GM12878 (cell line): ENCODE data around the gene ZSCAN4.

Source experiments
- ESRRA ChIP-seq: IDR thresholded peaks from 2 replicates; pipeline ENCODE4 v1.6.1; 2012; ENCODE audit warnings: mild to moderate bottlenecking, low read length, improper control_type of control experiment
- EZH2 ChIP-seq: IDR thresholded peaks from 2 replicates; pipeline ENCODE4 v1.6.1; 2012; ENCODE audit warnings: low read depth, mild to moderate bottlenecking, control low read depth, inconsistent platforms, low read length, borderline replicate concordance; ENCODE audit not compliant: control insufficient read depth
- KAT2A ChIP-seq: conservative IDR thresholded peaks from 2 replicates; pipeline ENCODE4 v1.6.1; 2011; ENCODE audit warnings: low read depth, low read length; ENCODE audit not compliant: control insufficient read depth
- POLR2A ChIP-seq: IDR thresholded peaks from 2 replicates; pipeline ENCODE4 v1.6.1; 2011; ENCODE audit warnings: low read depth, mild to moderate bottlenecking, low read length
- SMAD5 ChIP-seq: IDR thresholded peaks from 2 replicates; pipeline ENCODE4 v1.6.1; 2016; ENCODE audit warnings: antibody characterized with exemption, low read depth
- SRF ChIP-seq, 2 experiments: IDR thresholded peaks; 2 replicates each; pipeline ENCODE4 v1.6.1; 2011; ENCODE audit warnings: low read depth in 2 of 2, low read length in 2 of 2, mild to moderate bottlenecking in 1 of 2, moderate library complexity in 1 of 2
- TCF12 ChIP-seq: IDR thresholded peaks from 2 replicates; pipeline ENCODE4 v1.6.1; 2011; ENCODE audit warnings: low read depth, mild to moderate bottlenecking, low read length
- YBX1 ChIP-seq: fragments of 450-650 bp; IDR thresholded peaks from 2 replicates; pipeline ENCODE4 v1.6.1; 2016; ENCODE audit warnings: antibody characterized with exemption
- TF ChIP-seq, protein P1 (sequence below): IDR thresholded peaks from 2 replicates; pipeline ENCODE4 v1.6.1; 2012; ENCODE audit warnings: improper control_type of control experiment, low read depth, low read length; ENCODE audit not compliant: insufficient replicate concordance
- TF ChIP-seq, protein P2 (sequence below): IDR thresholded peaks from 2 replicates; pipeline ENCODE4 v1.6.1; 2011; ENCODE audit warnings: low read depth, mild to moderate bottlenecking, low read length, moderate library complexity, borderline replicate concordance; ENCODE audit errors: extremely low read depth
- TF ChIP-seq, protein P3 (sequence below), 3 experiments: IDR thresholded peaks in 2 of 3; conservative IDR thresholded peaks in 1 of 3; 2 replicates each; pipeline ENCODE4 v1.5.1; 2011; ENCODE audit warnings: low read depth in 3 of 3, low read length in 3 of 3, mild to moderate bottlenecking in 3 of 3, control low read depth in 2 of 3, moderate library complexity in 2 of 3, inconsistent platforms in 1 of 3, mixed read lengths in 1 of 3; ENCODE audit not compliant: control insufficient read depth in 2 of 3, insufficient read depth in 1 of 3; ENCODE audit errors: extremely low read depth in 1 of 3
- TF ChIP-seq, protein P4 (sequence below): IDR thresholded peaks from 2 replicates; pipeline ENCODE4 v1.6.1; 2011; ENCODE audit warnings: low read depth, low read length, improper control_type of control experiment, borderline replicate concordance
- TF ChIP-seq, protein P5 (sequence below): IDR thresholded peaks from 2 replicates; pipeline ENCODE4 v1.6.1; 2012; ENCODE audit warnings: low read depth, low read length, improper control_type of control experiment

DNA sequence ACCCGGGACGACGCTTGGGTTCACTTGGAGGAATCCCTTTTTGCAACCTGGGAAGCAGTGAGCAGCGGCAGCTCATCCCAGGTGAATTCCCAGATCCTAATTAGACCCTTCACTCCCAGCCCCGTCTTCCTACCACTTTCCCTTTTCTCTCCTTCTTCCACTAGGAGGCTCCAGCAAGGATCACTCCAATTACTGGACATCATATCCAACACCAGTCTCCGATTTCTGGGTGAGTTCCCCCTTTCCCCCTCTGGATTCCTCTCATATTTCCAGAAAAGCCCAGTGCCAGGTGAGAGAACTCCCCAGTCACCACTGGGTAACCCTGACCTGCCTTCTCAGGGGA lies 17.1 kb upstream of the ZSCAN4 start:
- TF ChIP-seq SRF (IDR thresholded peaks at IDR 0.05; ENCODE audit: low read depth in 2 of 2, low read length in 2 of 2) (no peak), TCF12 (no peak), SMAD5 (no peak), KAT2A (no peak), YBX1 (no peak), EZH2 (no peak), ESRRA (no peak), POLR2A (no peak)
- TF ChIP-seq, protein P1, sequence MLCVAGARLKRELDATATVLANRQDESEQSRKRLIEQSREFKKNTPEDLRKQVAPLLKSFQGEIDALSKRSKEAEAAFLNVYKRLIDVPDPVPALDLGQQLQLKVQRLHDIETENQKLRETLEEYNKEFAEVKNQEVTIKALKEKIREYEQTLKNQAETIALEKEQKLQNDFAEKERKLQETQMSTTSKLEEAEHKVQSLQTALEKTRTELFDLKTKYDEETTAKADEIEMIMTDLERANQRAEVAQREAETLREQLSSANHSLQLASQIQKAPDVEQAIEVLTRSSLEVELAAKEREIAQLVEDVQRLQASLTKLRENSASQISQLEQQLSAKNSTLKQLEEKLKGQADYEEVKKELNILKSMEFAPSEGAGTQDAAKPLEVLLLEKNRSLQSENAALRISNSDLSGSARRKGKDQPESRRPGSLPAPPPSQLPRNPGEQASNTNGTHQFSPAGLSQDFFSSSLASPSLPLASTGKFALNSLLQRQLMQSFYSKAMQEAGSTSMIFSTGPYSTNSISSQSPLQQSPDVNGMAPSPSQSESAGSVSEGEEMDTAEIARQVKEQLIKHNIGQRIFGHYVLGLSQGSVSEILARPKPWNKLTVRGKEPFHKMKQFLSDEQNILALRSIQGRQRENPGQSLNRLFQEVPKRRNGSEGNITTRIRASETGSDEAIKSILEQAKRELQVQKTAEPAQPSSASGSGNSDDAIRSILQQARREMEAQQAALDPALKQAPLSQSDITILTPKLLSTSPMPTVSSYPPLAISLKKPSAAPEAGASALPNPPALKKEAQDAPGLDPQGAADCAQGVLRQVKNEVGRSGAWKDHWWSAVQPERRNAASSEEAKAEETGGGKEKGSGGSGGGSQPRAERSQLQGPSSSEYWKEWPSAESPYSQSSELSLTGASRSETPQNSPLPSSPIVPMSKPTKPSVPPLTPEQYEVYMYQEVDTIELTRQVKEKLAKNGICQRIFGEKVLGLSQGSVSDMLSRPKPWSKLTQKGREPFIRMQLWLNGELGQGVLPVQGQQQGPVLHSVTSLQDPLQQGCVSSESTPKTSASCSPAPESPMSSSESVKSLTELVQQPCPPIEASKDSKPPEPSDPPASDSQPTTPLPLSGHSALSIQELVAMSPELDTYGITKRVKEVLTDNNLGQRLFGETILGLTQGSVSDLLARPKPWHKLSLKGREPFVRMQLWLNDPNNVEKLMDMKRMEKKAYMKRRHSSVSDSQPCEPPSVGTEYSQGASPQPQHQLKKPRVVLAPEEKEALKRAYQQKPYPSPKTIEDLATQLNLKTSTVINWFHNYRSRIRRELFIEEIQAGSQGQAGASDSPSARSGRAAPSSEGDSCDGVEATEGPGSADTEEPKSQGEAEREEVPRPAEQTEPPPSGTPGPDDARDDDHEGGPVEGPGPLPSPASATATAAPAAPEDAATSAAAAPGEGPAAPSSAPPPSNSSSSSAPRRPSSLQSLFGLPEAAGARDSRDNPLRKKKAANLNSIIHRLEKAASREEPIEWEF, result no peak
- TF ChIP-seq, protein P2, sequence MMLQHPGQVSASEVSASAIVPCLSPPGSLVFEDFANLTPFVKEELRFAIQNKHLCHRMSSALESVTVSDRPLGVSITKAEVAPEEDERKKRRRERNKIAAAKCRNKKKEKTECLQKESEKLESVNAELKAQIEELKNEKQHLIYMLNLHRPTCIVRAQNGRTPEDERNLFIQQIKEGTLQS, result no peak
- TF ChIP-seq, protein P3, sequence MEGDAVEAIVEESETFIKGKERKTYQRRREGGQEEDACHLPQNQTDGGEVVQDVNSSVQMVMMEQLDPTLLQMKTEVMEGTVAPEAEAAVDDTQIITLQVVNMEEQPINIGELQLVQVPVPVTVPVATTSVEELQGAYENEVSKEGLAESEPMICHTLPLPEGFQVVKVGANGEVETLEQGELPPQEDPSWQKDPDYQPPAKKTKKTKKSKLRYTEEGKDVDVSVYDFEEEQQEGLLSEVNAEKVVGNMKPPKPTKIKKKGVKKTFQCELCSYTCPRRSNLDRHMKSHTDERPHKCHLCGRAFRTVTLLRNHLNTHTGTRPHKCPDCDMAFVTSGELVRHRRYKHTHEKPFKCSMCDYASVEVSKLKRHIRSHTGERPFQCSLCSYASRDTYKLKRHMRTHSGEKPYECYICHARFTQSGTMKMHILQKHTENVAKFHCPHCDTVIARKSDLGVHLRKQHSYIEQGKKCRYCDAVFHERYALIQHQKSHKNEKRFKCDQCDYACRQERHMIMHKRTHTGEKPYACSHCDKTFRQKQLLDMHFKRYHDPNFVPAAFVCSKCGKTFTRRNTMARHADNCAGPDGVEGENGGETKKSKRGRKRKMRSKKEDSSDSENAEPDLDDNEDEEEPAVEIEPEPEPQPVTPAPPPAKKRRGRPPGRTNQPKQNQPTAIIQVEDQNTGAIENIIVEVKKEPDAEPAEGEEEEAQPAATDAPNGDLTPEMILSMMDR (IDR thresholded peaks at IDR 0.05 in 2 of 3, conservative IDR thresholded peaks at IDR 0.05 in 1 of 3; ENCODE audit: control insufficient read depth in 2 of 3, extremely low read depth in 1 of 3, insufficient read depth in 1 of 3, low read depth in 3 of 3, low read length in 3 of 3), result no peak
- TF ChIP-seq, protein P4, sequence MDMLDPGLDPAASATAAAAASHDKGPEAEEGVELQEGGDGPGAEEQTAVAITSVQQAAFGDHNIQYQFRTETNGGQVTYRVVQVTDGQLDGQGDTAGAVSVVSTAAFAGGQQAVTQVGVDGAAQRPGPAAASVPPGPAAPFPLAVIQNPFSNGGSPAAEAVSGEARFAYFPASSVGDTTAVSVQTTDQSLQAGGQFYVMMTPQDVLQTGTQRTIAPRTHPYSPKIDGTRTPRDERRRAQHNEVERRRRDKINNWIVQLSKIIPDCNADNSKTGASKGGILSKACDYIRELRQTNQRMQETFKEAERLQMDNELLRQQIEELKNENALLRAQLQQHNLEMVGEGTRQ, result no peak
- TF ChIP-seq, protein P5, sequence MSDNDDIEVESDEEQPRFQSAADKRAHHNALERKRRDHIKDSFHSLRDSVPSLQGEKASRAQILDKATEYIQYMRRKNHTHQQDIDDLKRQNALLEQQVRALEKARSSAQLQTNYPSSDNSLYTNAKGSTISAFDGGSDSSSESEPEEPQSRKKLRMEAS, result no peak
